GM18502 (cell line): Measurements from ENCODE around the gene LRCH4.

Experiments
- ATAC-seq: cut with Tn5 transposase; IDR thresholded peaks from one replicate; pipeline ENCODE4 v1.9.1; 2021; ENCODE audit warnings: mild to moderate bottlenecking; ENCODE audit not compliant: unreplicated experiment, poor library complexity

Gene LRCH4

DNA sequence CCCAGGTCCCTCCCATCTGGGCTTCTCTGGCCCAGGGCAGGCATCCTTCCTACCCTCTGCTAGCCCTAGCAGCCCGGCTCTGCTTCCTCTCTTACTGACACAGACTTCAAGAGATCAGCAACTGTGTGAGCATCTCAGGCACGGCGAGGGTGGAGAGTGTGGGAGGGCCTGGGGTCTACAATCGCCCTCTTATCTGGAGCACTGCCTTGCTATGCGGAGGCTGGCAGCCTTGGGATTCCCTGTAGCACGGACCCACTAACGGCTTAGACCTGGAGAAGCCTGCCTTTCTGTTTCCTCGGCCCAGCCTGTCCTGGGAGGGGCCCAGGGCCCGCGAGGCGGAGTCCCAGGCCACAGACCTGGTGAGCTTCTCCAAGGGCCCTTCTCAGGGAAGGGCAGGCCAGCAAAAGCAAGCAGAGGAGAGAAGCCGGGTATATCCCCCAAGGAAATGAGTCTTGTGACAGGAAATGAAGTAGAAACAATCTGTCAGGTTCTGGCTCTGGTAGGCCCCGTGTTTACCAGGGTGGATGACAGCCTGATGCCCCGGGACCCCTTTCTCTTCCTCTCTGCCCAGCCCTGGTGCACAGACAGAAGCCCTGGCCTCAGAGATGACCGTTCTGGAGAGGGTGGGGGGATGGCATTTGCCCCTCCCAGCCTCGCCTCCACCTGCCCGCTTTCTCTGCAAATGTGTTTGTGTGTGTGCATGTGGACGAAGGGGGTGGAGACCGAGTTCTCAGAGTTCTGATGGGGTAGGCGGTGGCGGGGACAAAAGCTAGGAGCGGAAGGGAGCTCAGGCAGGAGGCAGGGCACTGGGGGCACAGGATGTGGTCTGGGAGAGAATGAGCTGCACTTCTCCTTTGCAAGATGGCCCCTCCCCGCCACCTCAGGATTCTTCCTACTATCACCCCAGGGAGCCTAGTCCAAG is 2.5 kb downstream of the LRCH4 start:
- no peak for ATAC-seq

DNA sequence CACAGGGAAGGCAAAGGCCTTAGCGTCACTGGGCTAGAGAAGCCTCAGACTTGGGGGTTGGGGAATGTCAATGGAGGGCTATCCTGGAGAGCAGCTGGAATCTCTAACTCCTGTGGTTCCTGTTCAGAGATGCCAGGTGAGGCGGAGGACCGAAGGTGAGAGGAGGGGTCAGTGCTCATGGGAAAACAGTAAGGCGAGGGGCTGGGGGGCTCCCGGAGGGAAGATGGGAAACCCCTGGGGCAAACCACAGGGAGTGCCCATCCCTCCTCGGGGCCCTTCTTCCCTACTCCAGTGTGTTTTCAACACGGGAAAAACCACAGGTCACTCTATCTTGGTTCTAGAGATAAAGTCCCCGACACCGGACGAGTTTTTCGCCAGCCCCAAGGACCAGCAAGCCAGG is 3.3 kb downstream of the LRCH4 start:
- ATAC-seq = no peak

DNA sequence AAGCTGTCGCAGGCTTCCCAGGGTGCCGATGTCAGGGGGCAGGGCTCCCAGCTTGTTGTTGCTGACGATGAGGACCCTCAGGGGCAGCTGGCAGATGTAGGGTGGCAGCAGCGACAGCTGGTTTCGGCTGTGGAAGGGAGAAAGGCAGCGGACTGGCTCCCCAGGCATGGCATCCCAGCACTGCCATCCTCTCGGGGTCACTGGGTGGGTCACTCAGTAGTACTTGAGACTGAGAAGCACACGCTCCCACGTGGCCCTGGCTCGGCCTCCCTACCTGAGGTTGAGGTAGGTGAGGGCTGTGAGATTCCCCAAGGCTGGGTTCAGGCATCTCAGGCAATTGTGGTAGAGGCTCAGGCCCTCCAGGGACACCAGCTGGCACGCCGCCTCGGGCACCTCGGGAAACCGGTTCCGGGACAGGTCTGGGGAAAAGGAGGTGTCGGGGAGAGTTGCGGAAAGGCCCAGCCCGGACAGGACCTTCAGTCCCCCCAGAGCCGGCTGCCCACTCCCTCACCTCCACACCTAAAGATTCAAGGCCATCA is 3.8 kb downstream of the LRCH4 start:
- ATAC-seq = no peak

DNA sequence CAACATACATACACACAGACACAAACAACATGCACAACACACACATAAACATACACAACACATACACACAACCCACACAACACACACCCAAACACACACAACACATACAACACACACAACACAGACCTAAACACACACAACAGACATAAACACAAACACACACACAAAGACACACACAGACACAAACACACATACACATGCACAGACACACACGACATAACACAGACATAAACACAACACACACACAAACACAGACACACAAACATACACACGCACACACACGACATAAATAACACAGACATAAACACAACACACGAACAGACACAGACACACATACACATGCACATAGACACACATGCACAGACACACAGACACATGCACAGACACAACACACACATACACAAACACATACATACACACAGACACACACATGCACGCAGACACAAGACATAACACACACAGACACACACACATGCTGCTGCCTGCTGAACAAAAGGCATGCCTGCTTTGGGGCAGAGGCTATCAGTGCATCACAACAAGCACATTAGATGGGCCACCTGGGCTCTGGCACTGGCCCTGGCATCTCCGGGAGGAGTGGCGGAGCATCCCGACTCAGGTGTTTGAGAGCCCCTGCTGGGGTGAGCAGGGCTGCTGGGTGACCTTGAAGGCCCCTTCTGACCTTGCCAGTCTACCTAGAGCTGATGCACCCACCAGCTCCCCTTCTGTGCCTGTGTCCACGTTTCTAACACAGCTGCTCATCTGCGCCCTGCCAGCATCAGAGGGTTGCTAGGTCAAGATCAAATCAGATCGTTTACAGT is 5.3 kb downstream of the LRCH4 start:
- no peak for ATAC-seq

DNA sequence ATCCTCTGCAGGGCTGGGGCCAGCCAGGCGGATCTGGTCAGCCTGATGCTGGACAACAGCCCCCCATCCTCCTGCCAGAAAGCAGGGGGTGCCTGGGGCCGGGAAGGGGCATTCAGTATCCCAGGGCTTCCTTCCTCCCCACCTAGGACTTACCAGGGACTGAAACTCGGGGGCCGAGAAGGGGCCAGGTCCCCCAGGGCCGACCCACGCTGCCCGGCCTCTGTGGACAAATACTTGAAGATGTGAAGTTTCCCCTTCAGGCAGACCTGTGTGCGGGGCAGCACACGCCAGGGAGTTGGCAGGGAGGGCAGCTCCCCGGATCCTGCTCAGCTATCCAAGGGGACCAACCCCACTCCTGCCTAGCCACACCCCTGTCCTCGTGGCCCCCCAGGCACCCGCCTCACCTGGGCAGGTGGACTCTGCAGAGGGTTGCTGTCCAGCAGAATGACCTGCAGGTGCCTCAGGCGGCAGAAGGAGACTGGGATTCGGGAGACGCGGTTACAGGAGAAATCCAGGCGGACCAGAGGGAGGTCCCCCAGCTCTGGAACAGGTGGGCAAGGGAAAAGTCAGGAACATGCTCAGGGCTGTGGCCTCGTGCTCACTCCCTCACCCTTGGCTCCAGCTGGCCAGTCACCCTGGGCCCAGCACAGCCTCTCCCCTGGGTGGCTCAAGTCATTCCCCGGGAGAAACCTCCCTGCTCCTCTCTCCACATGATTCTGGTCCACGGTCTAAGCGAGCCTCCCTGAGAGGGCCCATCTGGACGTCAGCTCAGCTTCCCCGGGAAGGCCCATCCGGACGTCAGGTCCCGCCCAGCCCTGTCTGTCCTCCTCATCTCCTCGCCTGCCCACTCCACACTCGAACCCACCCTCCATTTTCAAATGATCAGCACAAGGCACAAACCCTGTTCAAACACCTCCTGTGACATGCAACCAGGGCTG is 7.4 kb downstream of the LRCH4 start:
- ATAC-seq = no peak

DNA sequence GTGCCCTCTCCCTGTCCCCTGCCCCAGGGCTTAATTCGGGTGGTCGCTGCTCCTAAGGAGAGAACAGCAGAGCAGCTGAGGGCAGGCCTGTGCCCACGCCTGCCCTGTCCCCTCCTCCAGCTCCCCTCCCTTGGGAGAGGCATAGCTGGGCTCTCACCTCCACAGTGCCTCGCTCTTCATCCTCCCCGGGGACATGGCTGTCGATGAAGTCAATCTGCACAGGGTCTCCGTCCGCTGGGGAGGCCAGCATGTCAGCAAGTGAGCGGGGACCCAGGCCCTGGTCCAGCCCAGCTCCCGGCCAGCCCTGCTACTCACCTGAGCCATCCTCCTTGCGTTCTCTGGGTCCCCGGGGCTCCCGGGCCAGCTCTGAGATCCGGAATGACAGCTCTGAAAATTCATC is 8.4 kb downstream of the LRCH4 start:
- no peak for ATAC-seq

DNA sequence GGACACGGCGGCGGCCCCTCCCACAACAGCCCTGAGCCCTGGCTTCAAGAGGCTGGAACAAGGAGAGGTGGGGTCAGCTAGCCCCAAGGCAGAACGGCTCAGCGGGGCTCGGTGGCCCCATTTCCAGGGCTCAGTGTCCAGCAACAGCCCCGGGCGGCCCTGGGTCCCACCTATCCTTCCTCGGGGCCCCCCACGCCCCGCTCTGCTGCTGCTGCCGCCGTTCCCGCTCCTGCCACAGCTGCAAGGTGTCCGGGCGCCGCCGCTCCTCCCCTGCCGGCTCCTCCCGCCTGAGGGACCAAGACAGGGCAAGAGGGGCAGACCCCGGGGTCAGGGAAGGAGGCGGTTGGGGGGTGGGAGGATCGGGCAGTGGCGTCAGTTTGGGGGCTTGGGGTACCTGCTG is 8.8 kb downstream of the LRCH4 start:
- no peak for ATAC-seq

DNA sequence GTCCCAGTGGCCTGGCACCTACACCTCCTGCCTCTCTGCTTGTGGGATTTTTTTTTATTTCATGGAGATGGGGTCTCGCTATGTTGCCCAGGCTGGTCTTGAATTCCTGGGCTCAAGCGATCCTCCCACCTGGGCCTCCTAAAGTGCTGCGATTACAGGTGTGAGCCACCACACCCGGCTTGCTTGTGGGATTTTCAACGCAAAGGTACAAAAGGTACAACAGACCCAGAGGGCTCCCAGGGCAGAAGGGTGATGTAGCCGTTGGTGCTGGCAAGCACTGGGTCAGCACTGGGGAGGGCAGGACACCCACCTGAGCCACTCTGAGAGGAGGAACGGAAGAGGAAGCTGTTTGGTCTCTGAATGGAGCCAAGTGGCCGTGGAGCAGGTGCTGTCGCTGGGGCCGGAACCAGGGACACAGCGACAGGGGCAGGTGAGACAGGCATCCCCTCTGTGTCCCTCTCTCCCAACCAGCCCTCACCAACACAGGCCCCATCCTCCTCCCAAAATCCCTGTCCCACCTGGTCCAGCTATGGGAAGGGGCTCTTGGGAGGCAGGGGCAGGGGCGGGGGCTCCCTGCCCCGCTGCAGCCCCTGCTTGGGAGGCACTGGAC is 9.4 kb downstream of the LRCH4 start:
- ATAC-seq = no peak

DNA sequence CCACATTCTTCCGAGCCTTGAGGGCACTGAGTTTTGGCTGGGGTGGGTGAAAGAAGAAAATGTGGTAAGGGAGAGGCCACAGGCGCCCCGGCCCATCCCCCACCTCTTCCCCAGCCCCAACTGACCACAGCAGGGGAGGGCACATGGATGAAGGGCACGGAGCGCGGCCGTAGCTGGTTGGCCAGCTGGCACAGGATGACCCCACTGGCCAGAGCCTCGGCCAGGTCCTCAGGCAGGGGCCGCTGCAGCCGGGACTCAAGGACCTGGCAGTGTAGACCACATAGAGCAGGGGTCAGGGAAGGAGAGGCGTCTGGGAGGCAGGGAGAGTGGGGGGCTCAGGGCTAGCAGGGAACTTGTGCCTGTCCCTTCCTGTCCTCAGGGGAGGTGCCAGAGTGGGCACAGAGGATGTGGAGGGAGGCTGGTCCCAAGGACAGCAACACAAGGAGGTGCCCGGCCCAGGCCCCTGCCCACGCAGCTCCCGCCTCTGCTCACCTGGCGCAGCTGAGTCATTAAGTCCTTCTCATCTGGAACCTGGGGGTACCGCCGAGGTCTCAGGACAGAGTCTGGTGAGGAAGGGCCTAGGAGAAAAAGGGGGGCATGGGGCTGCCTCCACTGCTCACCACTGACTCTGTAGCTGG is 10.1 kb downstream of the LRCH4 start:
- no peak for ATAC-seq

DNA sequence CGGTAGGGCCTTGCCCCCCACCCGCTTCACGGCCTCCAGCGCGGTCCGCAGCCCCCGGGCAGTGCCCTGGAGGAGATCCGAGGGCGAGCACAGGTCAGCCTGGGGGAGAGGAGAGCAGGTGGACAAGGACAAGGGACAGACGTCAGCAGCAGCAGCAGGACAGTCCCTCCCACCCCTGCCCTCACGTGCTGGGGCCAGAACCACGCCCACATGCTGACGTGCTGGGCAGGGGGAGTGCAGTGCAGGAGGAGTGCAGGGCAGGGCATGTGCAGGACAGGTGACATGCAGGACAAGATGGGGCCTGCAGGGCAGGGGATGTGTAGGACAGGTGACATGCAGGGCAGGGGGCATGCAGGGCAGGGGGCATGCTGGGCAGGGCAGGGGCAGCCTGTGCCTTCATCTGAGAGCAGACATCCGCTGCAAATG is 10.7 kb downstream of the LRCH4 start:
- no peak for ATAC-seq

DNA sequence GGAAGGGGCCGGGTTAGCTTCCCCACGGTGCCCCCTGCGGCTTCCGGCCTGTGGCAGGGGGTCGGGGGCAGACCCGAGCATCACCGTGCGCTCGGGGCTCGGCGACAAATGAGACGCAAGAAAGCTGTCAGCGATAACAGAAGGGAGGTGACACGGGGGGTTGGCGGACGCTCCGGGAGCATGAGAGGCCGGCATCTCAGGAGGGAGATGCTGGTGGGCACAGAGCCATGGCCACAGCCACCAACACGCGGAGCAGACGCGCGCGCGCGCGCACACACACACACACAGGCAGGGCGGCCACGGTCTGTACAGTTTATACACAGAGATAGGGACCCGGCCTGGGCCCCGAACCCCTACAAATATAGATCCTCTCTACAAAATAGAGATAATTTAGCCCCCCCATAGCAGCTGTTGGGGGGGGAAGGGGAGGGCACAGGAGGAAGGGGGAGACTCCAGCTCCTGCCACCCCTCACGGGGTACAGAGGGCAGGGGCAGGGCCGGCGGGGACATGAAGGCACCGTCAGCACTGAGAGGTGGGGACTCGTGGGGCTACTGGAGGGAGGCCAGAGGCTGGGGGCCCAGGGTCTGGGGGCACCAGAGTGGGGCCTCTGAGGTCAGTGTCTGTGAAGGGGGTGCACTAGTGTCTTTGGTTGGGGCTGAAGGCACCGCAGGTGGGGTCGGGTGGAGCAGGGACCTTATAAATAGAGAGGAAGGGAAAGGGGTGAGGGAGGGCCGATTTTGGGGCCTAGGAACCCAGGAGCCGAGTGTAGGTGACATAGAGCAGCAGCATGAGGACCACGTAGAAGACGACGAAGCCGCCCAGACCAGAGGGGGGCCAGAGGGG is 11.3 kb downstream of the LRCH4 start:
- ATAC-seq = no peak

DNA sequence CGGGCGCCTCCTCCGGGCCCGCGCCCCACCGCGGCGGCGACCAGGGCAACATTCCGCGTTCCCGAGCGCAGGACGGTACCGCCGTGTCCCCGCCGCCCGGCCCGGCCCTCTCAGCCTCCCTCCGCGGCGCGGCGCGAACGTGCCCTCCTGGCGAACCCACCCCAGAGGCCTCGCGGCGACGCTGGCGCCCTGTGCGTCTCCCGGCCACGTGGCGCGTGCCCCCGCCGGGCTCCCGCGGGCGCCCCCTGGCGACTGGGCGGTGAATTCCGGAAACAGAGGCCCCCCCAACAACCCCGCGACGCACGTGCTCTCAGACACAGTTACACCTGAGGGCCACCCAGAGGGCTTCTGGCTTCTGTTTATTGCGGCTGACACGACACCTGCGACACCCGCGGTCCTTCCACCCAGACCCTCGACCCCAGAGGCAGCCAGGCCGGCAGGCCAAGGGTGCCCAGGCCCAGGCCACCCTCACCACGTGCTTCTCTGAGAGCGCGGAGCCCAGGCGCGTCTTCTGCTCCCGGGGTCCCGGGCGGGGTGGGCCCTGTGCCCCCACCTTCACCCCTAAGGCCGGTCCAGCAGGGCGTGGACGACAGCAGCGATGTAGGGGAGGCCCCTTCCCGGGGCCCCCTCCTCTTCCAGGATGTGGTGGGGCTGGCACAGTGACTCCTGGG is 12.1 kb downstream of the LRCH4 start, which contains the start of gene SAP25:
Gene SAP25 (minus strand): TSS at position 210 of the 671 bp plus-strand sequence. CDS start 158 bp downstream, at position 52.
- no peak for ATAC-seq

DNA sequence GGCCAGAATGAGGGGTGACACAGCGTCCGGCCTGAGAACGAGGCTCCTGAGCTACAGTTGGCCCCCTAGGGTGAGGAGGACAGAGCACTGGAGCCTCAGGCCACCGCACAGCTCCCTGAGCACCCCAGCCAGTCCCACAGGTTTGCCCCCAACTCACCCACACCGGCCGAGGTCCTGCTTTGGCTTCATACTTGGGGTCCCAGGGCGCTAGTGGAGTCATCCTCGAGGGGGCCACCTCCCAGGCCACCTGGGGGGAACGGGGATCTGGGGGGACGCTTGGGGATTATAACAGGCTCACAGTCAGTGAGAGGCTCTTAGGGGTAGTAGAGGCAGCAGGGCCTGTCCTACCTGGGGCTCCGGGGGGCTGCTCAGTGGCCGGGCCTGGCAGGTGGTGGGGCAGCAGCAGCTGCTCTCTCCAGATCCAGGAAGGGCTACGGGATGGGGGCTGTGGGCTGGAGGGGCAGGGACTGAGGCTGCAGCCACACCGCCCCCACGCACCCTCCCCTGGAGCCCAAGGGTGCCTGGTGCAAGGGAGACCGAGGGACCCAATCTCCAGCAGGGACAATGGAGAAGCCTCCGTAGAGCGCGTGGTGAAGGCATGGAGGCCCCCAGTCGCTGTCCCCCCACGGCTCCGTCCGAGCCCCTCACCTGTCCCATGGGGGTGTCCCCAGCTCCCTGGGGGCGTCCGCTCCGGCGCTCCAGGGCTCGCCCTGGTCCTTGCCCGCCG is 12.8 kb downstream of the LRCH4 start:
- ATAC-seq = no peak

DNA sequence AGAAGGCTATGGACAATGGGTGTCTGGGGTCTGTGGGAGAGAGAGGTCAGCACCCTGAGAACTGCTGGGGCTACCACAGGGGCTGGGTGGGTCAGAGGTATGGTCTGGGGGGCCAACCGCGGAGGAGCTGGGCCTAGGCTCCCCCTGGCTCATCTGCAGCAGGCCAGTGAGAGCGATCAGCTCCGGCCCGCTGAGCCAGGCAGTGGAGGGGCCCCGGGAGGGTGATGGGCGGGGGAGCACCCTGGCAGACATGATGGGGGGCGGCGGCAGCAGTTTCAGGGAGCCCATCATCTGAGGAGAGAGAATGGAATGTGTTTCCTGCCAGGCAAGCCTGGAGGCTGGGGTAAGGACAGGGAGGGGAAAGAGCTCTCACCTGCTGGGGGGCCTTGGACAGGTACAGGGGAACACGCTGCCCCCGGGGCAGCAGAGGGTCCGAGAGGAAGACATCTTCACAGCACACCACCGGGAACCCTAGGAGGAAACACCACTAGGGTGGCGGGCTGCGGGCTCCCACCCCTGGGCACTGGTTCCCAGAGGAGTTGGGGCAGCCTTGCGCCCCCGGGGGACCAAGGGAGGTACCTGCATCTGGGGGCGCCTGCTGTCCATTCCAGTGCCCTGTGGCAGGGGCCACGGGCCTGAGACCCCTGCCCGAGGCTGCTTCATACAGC is 13.5 kb downstream of the LRCH4 start:
- no peak for ATAC-seq

DNA sequence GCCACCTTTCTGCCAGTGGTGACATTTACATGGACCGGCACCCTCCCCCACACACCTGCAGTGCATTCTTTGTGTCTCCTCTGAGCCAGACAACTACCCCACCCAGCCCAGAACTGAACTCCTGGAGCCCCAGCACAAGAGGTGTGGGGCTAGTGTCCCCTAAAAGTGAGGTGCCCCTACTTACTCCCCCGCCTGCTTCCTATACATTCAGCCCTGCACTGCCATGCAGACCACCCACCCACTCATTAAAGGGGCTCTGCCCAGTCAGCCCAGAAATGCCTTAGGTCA is 14.2 kb downstream of the LRCH4 start:
- ATAC-seq = no peak

DNA sequence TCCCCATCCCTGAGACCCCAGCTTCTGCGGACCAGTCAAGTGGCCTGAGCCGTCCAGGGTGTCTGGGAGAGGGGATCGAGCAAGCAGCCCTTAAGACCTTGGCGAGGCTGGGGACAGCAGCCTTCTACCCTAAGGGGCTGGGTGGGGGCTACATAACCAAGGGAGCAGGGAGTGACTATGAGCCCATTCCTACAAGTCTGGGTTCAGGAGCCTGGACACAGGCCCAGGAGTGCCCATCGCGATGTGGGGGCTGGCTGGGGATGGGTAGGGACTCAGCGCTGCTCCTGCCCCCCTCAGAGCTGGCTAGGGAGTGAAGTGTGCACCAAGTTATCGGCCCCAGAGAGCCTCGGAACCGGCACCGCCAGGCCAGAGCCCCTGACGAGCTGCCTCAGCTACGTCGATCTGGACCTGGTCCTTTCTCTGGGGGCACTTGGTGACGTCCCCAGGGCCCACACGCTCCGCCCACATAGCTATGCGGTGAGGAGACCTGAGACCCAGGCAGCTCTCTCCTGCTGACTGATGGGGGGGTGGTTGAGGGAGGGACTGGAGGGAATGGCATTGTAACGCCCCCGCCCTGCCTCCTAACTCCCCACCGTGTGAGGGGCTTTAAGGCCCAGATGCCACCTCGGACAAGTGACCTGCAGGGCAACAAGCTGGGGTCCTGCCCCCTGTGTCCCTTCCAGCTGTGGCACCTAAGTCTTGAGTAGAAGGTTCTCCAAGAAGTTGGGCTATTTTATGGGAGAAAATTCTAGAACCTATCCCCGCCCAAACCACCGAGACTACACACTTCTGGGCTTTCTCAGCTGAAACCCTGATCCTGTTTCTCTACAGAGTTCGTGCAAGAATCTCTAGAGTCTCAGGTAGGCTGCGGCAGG is 14.7 kb downstream of the LRCH4 start:
- no peak for ATAC-seq
